ENCODE measurements around the gene HLA-DMA. TPM values are rescaled to one million over a fixed set of nuclear protein-coding genes. Genes with fewer than 3 reads are reported as not detected.
A peak's percentile ranks its signal among the peaks of the same experiment; 100 is the strongest.

Gene HLA-DMA
- total RNA-seq, 2 donors from 2014 or later, result 4.9 to 19.0 TPM

- Histone ChIP-seq H3K4me1 (ENCODE audit: control insufficient read depth, insufficient read depth, low read length) (no peaks in the 10 kb centered on the region), H3K36me3 (ENCODE audit: control insufficient read depth, insufficient read depth, low read length) (no peaks in the 10 kb centered on the region), H3K27ac (ENCODE audit: low read depth, low read length) (no peak overlapping the region), H3K27me3 (ENCODE audit: control insufficient read depth, insufficient read depth, low read length, poor library complexity, severe bottlenecking) (peaks cover 57% of the 10 kb centered on the region), H3K9ac (ENCODE audit: extremely low read depth, low read length, poor library complexity, severe bottlenecking) (no peak overlapping the region), H3K4me3 (ENCODE audit: low read length) (no peak overlapping the region), H3K9me3 (ENCODE audit: control insufficient read depth, low read length) (no peaks in the 10 kb centered on the region)
- WGBS, 2 experiments (ENCODE audit: insufficient coverage in 1 of 2, insufficient read length in 1 of 2), result 5% methylated on average over 3 of the region's 3 CpGs; no CpG with 5 or more reads in 1 of the 2 experiments
- Mint-ChIP-seq H3K9me3 (no peaks in the 10 kb centered on the region), H3K4me3 (no peak overlapping the region), H3K4me1 (no peaks in the 10 kb centered on the region), H3K27me3 (ENCODE audit: insufficient read depth) (peaks cover 44% of the 10 kb centered on the region), H3K36me3 (ENCODE audit: low read depth) (no peaks in the 10 kb centered on the region), H3K27ac (no peak overlapping the region)
- TF ChIP-seq CTCF (conservative IDR thresholded peaks at IDR 0.05), result peak; percentile 89
- peak; percentile 91 for DNase-seq
Measured at GRCh38 chr6:32933661-32934085, 19.2 kb downstream of the HLA-DMA start.

- H3K27me3 Mint-ChIP-seq (ENCODE audit: insufficient read depth), result peaks cover 36% of the 10 kb centered on the region
- H3K4me1 ChIP-seq (ENCODE audit: control insufficient read depth, insufficient read depth, low read length), result no peaks in the 10 kb centered on the region
- DNase-seq, result no peak
- H3K36me3 ChIP-seq (ENCODE audit: control insufficient read depth, insufficient read depth, low read length), result no peaks in the 10 kb centered on the region
- 84% methylated on average over 6 to 7 of the region's 7 CpGs for WGBS, 2 experiments (ENCODE audit: insufficient coverage in 1 of 2, insufficient read length in 1 of 2)
- no peak for TF ChIP-seq CTCF (conservative IDR thresholded peaks at IDR 0.05)
- no peaks in the 10 kb centered on the region for H3K36me3 Mint-ChIP-seq (ENCODE audit: low read depth)
- H3K9me3 Mint-ChIP-seq, result no peaks in the 10 kb centered on the region
- no peak overlapping the region for H3K27ac ChIP-seq (ENCODE audit: low read depth, low read length)
- no peak overlapping the region for H3K4me3 ChIP-seq (ENCODE audit: low read length)
- H3K9me3 ChIP-seq (ENCODE audit: control insufficient read depth, low read length), result no peaks in the 10 kb centered on the region
- H3K4me1 Mint-ChIP-seq, result no peaks in the 10 kb centered on the region
- no peak overlapping the region for H3K27ac Mint-ChIP-seq
- H3K9ac ChIP-seq (ENCODE audit: extremely low read depth, low read length, poor library complexity, severe bottlenecking), result no peak overlapping the region
- no peak overlapping the region for H3K4me3 Mint-ChIP-seq
- peaks cover 43% of the 10 kb centered on the region for H3K27me3 ChIP-seq (ENCODE audit: control insufficient read depth, insufficient read depth, low read length, poor library complexity, severe bottlenecking)
Measured at GRCh38 chr6:32932132-32932868, 20.6 kb downstream of the HLA-DMA start.

GRCh38 chr6:32931211-32931610 lies 21.7 kb downstream of the HLA-DMA start:
- no peaks in the 10 kb centered on the region for H3K4me1 ChIP-seq (ENCODE audit: control insufficient read depth, insufficient read depth, low read length)
- no peak overlapping the region for H3K27ac ChIP-seq (ENCODE audit: low read depth, low read length)
- Mint-ChIP-seq H3K9me3 (no peaks in the 10 kb centered on the region), H3K36me3 (ENCODE audit: low read depth) (no peaks in the 10 kb centered on the region), H3K27ac (no peak overlapping the region), H3K4me1 (no peaks in the 10 kb centered on the region), H3K27me3 (ENCODE audit: insufficient read depth) (peaks cover 33% of the 10 kb centered on the region), H3K4me3 (no peak overlapping the region)
- no peaks in the 10 kb centered on the region for H3K9me3 ChIP-seq (ENCODE audit: control insufficient read depth, low read length)
- DNase-seq, result no peak
- TF ChIP-seq CTCF (conservative IDR thresholded peaks at IDR 0.05), result no peak
- peaks cover 36% of the 10 kb centered on the region for H3K27me3 ChIP-seq (ENCODE audit: control insufficient read depth, insufficient read depth, low read length, poor library complexity, severe bottlenecking)
- no peak overlapping the region for H3K9ac ChIP-seq (ENCODE audit: extremely low read depth, low read length, poor library complexity, severe bottlenecking)
- H3K36me3 ChIP-seq (ENCODE audit: control insufficient read depth, insufficient read depth, low read length), result no peaks in the 10 kb centered on the region
- 92 to 100% methylated on average over 1 of the region's 1 CpG for WGBS, 2 experiments (ENCODE audit: insufficient coverage in 1 of 2, insufficient read length in 1 of 2)
- H3K4me3 ChIP-seq (ENCODE audit: low read length), result no peak overlapping the region
